ENCODE measurements around the gene CHD3.
A peak's percentile ranks its signal among the peaks of the same experiment; 100 is the strongest.

The CHD3 gene

DNA sequence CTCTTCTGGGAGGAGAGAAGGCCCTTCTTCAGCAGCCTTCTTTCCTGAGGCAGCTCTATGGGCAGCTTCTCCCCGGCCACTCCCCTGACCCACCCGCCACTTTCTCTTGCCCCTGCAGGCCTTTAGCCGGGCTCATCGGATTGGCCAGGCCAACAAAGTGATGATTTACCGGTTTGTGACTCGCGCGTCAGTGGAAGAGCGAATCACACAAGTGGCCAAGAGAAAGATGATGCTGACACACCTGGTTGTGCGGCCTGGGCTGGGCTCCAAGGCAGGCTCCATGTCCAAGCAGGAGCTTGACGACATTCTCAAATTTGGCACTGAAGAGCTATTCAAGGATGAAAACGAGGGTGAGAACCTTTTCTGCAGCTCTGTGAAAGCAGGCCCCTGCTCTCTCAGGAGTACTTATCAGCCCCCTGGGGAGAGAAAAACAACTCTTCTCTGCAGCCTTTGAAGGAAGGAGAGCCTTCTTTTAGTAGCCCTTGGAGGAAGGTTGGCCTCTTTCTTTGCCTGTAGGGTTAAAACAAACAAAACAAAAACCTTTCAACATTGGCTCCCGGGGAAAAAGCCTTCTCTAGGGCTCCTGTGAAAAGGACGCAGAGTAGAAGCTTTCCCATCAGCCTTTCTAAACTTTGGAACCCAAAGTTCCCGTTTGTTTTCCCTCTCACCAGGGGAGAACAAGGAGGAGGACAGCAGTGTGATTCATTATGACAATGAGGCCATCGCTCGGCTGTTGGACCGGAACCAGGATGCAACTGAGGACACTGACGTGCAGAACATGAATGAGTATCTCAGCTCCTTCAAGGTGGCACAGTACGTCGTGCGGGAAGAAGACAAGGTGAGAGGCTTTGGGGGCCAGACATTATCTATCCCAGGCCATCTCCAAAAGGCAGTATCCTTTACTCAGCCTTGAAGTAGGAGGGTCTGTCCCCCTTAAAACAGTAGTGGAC is 14.8 kb downstream of the CHD3 start:
- no peak for DNase-seq

DNA sequence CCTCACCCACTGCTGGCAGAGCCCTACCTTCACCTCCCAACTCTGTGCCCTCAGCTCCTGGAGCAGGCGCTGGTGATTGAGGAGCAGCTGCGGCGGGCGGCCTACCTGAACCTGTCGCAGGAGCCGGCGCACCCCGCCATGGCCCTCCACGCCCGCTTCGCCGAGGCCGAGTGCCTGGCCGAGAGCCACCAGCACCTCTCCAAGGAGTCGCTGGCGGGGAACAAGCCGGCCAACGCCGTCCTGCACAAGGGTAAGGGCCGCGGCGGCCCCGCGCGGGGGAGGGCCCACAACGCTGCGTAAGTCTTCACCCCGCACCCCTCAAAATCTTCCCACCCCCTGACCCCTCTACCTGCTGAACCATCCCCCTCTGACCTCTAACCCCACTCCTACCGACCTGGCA is 20.5 kb downstream of the CHD3 start:
- DNase-seq, result no peak

GRCh38 chr17:7910281-7910680 is 21.7 kb downstream of the CHD3 start:
- no peak for DNase-seq

DNA sequence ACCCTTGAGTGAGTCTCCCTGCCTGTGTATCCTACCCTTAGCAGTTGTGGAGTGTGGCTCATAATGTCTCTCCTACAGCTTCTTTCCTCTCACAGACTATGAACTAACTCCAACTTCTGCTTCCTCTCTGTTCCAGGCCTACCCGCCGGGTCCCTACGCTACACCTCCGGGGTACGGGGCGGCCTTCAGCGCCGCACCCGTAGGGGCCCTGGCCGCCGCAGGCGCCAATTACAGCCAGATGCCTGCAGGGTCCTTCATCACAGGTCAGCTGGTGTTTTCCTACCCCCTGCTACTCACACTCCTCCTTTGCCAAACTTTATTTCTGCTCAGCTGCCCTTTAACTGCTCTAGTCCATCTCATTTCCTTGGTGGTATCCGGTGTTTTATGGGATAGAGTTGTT is 22.1 kb downstream of the CHD3 start:
- no peak for DNase-seq

DNA sequence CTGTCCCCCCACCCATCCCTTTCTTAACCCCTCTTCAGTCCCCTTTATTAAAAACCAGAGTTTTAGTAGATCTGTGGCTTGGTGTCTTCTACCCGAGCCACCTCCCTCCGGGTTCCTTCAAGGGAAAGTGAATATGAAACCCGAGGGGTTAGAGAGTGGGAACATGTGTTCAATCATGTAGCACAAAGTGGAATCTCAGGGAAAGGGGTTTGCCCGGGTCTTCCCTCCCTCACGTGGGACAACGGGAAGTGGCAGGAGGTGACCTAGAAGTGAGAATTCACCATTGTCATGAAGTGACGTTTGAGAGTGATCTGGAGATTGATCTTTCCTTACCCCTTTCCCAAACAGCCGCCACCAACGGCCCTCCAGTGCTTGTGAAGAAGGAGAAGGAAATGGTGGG is 22.5 kb downstream of the CHD3 start:
- no peak for DNase-seq

DNA sequence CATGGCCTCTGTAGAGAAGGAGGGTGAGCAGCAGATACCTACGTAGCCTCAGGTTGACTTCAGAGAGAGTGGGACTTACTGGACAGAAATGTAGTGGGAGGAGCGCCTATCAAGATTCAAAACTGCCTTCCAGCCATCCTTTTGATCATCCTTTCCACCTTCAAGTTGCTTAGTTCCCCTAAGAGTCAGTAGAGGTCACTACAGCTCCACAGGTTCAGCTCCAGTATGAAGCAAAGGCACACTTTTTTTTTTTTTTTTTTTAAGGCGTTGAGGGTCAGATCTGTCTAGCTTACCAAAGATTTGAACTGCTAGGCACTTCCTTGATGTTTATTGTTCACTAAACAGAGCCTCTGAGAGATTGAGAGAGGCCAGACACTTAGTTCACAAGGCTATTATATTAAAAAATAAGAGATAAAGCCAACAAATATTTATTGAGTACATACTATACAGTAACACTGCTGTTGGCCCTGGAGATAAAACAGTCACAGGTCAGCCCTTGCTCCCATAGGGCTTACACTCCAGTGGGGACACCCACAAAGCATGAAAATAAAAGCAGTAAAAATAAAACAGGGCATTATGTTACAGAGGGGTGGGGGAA is 24.4 kb downstream of the CHD3 start:
- DNase-seq, result no peak

- DNase-seq, result no peak
These were observed 26.6 kb downstream of the CHD3 start for GRCh38 chr17:7915179-7915610.

DNA sequence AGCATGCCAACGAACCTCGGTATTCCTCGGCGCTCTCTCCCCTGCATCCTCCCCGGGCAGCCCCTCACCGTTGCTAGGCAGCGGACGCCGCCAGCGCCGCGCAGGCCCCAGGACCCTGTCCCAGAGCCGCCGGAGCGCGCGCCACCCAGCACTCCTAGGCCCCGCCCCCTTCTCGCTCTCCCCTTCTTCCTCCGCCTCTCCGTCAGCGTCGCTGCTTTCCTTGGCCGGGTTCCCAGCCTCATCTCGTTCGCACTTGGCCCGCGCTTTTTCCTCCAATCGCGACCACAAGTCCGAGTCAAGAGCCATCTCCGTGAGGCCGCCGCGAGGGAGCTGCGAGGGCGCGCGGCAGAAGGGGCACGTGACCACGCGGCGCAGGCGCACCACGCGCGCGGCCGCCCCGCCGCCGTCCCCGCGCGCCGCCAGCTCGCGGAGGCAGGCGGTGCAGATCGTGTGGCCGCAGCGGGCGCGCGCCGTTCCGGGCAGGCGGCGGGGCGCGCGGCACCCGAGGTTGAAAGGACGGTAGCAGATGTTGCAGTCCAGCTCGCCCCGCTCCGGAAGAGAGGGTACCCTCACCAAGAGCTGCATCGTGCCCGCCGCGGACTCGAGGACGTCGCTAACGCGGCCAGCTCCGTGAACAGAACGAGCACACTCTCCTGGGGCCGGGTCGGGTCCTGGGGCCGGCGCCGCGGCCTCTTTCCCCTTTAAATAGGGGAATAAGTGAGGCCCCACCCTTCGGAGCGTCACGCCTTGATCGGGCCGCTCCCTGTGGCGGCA is 27.2 kb downstream of the CHD3 start, which contains the start of gene RNF227:
RNF227 (minus strand) TSS at position 679 of the 774 bp plus-strand sequence; CDS start at position 585, 94 bp downstream.
- DNase-seq, result peak; percentile 78

DNA sequence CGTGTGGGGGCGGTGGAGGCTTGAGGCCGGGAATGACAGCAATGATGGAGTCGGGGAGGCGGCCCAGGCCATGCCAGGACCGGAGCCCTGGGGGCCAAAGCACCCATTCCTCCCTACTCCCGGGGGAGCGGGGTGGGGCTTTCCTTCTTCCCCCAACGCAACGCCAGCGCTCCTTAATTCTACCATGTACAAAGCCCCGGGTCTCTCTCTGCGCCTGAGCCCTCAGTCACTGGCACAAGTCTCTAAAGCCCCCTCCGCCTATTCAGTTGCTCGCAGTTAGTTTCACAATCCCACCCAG is 27.7 kb downstream of the CHD3 start:
- no peak for DNase-seq

- no peak for DNase-seq
These were observed 28.2 kb downstream of the CHD3 start for GRCh38 chr17:7916808-7917207.

DNA sequence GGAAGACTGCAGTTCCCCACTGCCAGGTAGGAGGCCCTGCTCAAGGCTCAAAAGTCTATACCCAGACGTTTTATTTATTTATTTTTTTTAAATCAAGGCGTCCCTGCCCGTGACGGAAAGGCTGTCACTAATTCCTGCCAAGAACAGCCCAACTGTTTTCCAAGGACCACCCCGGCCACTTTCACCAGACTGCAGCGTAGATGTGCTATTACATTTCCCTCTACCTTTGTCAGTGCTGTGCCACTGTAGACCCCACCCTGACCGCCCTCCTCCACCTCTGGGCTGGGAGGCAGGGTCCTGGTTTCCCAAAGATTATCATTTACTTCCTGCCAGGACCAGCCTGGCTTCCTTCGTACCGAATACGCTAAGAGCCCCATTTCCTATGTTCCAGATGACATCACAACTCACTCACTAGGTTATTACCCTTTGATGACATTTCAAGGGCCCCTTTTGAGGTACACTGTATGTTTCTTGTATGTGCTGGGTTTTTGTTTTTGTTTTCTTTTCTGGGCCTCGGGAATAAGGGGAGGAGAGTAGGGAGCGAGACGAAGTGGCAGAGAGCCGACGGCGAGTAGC is 33.8 kb downstream of the CHD3 start:
- DNase-seq, result no peak

DNA sequence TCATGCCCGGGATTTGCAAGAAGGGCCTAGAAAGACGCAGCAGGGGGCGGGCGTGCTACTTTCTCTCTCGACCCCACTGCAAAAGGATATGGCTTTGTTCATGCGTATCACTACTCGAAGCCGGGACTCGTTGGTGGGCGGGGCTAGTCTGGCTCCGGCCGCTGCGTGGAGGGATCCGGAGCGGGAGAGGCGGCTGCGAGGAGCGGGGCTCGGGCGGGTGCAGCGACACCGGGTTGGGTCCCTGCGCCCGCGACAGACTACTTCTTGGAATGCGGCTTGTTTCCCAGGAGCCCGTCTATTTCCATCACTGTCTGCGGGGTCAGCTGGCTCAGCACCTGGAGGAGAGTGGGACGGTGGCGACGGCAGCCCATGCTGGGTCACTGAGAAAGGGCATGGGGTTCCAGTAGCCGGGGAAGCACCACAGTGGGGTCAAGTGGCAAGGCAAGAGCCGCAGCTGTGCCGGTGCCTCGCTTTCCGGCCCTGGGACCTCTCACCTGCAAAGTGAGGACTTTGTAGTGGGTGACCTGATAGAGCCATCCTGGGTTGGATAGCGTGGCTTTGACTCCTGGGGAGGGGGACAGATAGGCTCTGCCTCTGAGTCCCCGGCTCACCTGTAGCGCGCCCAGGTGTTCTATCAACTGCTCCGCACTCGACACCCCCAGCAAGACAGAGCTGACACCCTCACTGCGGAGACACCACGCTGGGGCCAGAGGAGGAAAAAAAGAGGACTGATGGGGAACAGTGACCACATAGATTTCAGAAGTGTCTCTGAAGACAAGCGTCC is 34.4 kb downstream of the CHD3 start:
- no peak for DNase-seq

- DNase-seq, result no peak
These were observed 39.0 kb downstream of the CHD3 start for GRCh38 chr17:7927596-7927995.

GRCh38 chr17:7929158-7930023 is 40.8 kb downstream of the CHD3 start, which contains the start of gene KCNAB3:
Gene KCNAB3, minus strand, starts transcription at chr17:7929856. Its CDS starts 421 bp downstream, at chr17:7929435.
- DNase-seq, result no peak

DNA sequence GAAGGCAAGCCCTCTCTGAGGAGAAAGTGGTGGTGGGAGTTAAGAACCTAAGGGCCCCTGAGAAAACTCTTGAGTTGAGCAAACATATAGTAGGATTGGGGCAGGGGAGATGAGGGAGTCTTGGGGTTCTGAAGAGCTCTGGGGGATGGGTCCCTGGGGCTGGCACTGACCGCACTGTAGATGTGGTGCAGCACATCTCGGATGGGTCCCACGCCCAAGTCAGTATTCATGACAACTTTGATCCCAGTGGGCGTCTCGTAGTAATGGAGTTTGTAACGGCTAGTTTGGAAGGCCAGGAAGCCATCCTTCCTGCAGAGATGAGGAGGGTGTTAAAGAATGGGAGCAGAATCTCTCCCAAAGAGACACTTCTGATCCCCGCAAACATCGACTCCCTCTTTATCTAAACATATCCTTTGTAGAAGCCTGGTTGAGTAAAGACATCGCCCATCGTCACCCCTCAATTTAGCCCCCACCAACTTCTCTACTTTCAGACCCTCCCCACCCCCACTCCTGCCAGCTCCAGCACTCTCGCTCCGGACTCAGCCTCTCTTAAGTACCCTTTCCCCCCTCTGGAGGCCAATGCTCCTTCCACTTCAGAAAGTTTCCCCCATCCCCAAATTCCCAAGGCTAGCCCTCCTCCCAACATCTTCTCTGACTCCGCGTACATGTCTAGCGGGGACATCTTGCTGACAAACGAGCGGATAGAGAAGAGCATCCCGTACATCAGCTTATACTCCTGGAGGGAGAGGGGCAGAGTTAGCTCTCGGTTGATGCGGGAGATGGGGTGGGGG is 42.4 kb downstream of the CHD3 start:
- DNase-seq, result no peak

GRCh38 chr17:7931709-7932482 is 43.3 kb downstream of the CHD3 start, which contains the start of the genes CNTROB and TRAPPC1:
Gene CNTROB, plus strand, starts transcription at chr17:7932206. Its CDS starts 874 bp downstream, at chr17:7933080.
Gene TRAPPC1, minus strand, starts transcription at chr17:7931946. Its CDS starts 117 bp downstream, at chr17:7931829.
- DNase-seq, result peak; percentile 82

GRCh38 chr17:7932483-7932891 is 43.9 kb downstream of the CHD3 start:
- DNase-seq, result no peak

GRCh38 chr17:7932949-7933348 is 44.4 kb downstream of the CHD3 start:
- no peak for DNase-seq

DNA sequence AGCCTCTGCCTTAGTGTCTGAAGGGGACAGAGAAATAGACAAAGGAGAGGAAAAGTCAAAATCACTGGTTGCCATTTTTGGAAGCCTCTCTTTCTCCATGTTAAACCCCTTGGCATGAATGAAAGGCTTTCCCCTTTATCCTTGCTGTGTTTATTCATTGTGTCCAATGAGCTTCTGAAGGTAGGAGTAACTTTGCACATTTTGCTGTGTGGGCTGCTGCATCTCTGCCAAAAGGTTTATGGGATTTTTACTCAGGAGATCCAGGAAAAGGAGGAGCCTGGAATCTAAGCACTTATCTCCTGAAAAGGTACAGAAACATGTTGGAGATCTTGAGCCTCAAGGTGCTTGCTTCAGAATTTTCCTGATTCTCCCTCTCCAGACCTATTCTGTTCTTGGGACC is 47.3 kb downstream of the CHD3 start:
- DNase-seq, result no peak
